Uterus (tissue), 2 donors: ENCODE data around the gene SLC22A23.

Source experiments
- CTCF ChIP-seq, 4 experiments: fragments of 200-600 bp in 2 of 4; fragments of 450-650 bp in 2 of 4; sonication (generic) in 2 of 4; IDR thresholded peaks; one replicate each; pipeline ENCODE4 v1.5.1; 2016 to 2019; ENCODE audit warnings: antibody characterized with exemption in 4 of 4, mild to moderate bottlenecking in 2 of 4, moderate library complexity in 1 of 4
- POLR2A ChIP-seq, 2 donors: fragments of 450-650 bp; IDR thresholded peaks; one replicate each; pipeline ENCODE4 v1.6.1; 2016; ENCODE audit warnings: antibody characterized with exemption in 2 of 2, mild to moderate bottlenecking in 1 of 2, moderate library complexity in 1 of 2

- TF ChIP-seq CTCF (IDR thresholded peaks at IDR 0.05) (no peak), POLR2A (IDR thresholded peaks at IDR 0.05) (no peak)
Measured at GRCh38 chr6:3442431-3443220, 14.2 kb downstream of the SLC22A23 start.
